Kidney capillary endothelial cell (primary cell): Measurements from ENCODE around the gene FAM193A.
"Not testable (repeated sequence)": the region's sequence is repeated elsewhere in the genome, so short reads cannot be mapped to it uniquely, and the experiment has no call there.

Experiments used
- DNase-seq: peaks from one replicate; pipeline ENCODE4 v3.0.0-alpha.2; 2018; ENCODE audit warnings: low spot score

Gene FAM193A

GRCh38 chr4:2574009-2574408 is 37.6 kb downstream of the FAM193A start:
- DNase-seq: no peak

GRCh38 chr4:2574863-2575262 is 38.4 kb downstream of the FAM193A start:
- DNase-seq: no peak

GRCh38 chr4:2576290-2576689 is 39.8 kb downstream of the FAM193A start:
- DNase-seq: no peak

GRCh38 chr4:2578106-2578505 is 41.7 kb downstream of the FAM193A start:
- DNase-seq: no peak

- no peak for DNase-seq
These were observed 43.5 kb downstream of the FAM193A start for GRCh38 chr4:2579910-2580309.

- no peak for DNase-seq
These were observed 46.6 kb downstream of the FAM193A start for GRCh38 chr4:2583092-2583491.

GRCh38 chr4:2583517-2583916 is 47.1 kb downstream of the FAM193A start:
- no peak for DNase-seq

GRCh38 chr4:2586502-2586901 is 50.1 kb downstream of the FAM193A start:
- DNase-seq: no peak

GRCh38 chr4:2587213-2587823 is 50.9 kb downstream of the FAM193A start:
- no peak for DNase-seq

- DNase-seq: no peak
These were observed 51.8 kb downstream of the FAM193A start for GRCh38 chr4:2588259-2588658.

- no peak for DNase-seq
These were observed 54.7 kb downstream of the FAM193A start for GRCh38 chr4:2591189-2591588.

- not testable (repeated sequence) for DNase-seq
These were observed 55.6 kb downstream of the FAM193A start for GRCh38 chr4:2592014-2592413.

GRCh38 chr4:2592572-2592971 is 56.1 kb downstream of the FAM193A start:
- no peak for DNase-seq

- no peak for DNase-seq
These were observed 56.6 kb downstream of the FAM193A start for GRCh38 chr4:2593003-2593402.

GRCh38 chr4:2595436-2595835 is 59.0 kb downstream of the FAM193A start:
- no peak for DNase-seq

GRCh38 chr4:2595952-2596552 is 59.6 kb downstream of the FAM193A start:
- no peak for DNase-seq

- DNase-seq: no peak
These were observed 60.2 kb downstream of the FAM193A start for GRCh38 chr4:2596611-2597010.

GRCh38 chr4:2598511-2599303 is 62.3 kb downstream of the FAM193A start:
- DNase-seq: no peak

GRCh38 chr4:2599304-2599654 is 62.8 kb downstream of the FAM193A start:
- DNase-seq: no peak

- no peak for DNase-seq
These were observed 64.4 kb downstream of the FAM193A start for GRCh38 chr4:2600878-2601277.

- no peak for DNase-seq
These were observed 68.2 kb downstream of the FAM193A start for GRCh38 chr4:2604614-2605013.

GRCh38 chr4:2606960-2607506 is 70.6 kb downstream of the FAM193A start:
- DNase-seq: no peak

GRCh38 chr4:2607822-2608221 is 71.4 kb downstream of the FAM193A start:
- no peak for DNase-seq
